ENCODE measurements around the gene NTRK2.

NTRK2 gene

GRCh38 chr9:84781458-84781857 is 111.9 kb downstream of the NTRK2 start (continued):
- TF ChIP-seq ZSCAN30 (tag by site-specific recombination; IDR thresholded peaks at IDR 0.05): no peak

GRCh38 chr9:84781931-84782866 is 112.7 kb downstream of the NTRK2 start:
- TF ChIP-seq ZNF174 (tag by site-specific recombination; IDR thresholded peaks at IDR 0.05) (no peak), RBAK (tag by site-specific recombination; IDR thresholded peaks at IDR 0.05) (no peak), KLF16 (tag by site-specific recombination; IDR thresholded peaks at IDR 0.05) (no peak), ELK4 (IDR thresholded peaks at IDR 0.05; ENCODE audit: borderline replicate concordance, low read depth, low read length) (no peak), ZNF2 (tag by site-specific recombination; IDR thresholded peaks at IDR 0.05) (no peak), ZNF623 (tag by site-specific recombination; IDR thresholded peaks at IDR 0.05) (no peak), HOXA7 (CRISPR knock-in tag; IDR thresholded peaks at IDR 0.05; ENCODE audit: borderline replicate concordance) (no peak), ZNF785 (tag by site-specific recombination; IDR thresholded peaks at IDR 0.05) (no peak)
- POLR2A ChIA-PET: interaction anchor here (0.7 kb wide), 2 partner anchors 50 to 141 kb away, joined by 3 to 4 read pairs; no protein-coding TSS in a partner anchor
- H3K9me3 ChIP-seq (ENCODE audit: control insufficient read depth, insufficient read depth, low read depth, low read length): no peaks in the 10 kb centered on the region
- CTCF ChIA-PET: interaction anchor here (0.6 to 6.2 kb wide), 23 partner anchors 8 to 1063 kb away, joined by 3 to 55 read pairs (median 3); no protein-coding TSS in a partner anchor
- no peaks in the 10 kb centered on the region for H3K36me3 ChIP-seq (ENCODE audit: control insufficient read depth in 2 of 2, insufficient read depth in 1 of 2, low read length in 2 of 2)
- no peaks in the 10 kb centered on the region for H3K4me1 ChIP-seq (ENCODE audit: control insufficient read depth, insufficient read depth, low read length)
- no peak overlapping the region for H3K27ac ChIP-seq (ENCODE audit: extremely low read depth, low read depth, low read length)
- H3K4me3 ChIP-seq (ENCODE audit: low read depth, low read length): no peak overlapping the region

GRCh38 chr9:84785792-84786547 is 116.4 kb downstream of the NTRK2 start:
- Histone ChIP-seq H3K4me1 (ENCODE audit: control insufficient read depth, insufficient read depth, low read length) (no peaks in the 10 kb centered on the region), H3K36me3 (ENCODE audit: control insufficient read depth in 2 of 2, insufficient read depth in 1 of 2, low read length in 2 of 2) (no peaks in the 10 kb centered on the region), H3K4me3 (ENCODE audit: low read depth, low read length) (no peak overlapping the region), H3K27ac (ENCODE audit: extremely low read depth, low read depth, low read length) (no peak overlapping the region), H3K9me3 (ENCODE audit: control insufficient read depth, insufficient read depth, low read depth, low read length) (no peaks in the 10 kb centered on the region)
- ChIA-PET CTCF (interaction anchor here (0.6 to 0.7 kb wide), 3 partner anchors 32 to 171 kb away, joined by 3 to 4 read pairs (median 3); no protein-coding TSS in a partner anchor), POLR2A (no interaction called here)
- TF ChIP-seq GLI2 (tag by site-specific recombination; IDR thresholded peaks at IDR 0.05; ENCODE audit: borderline replicate concordance, low read depth) (no peak), ZNF580 (tag by site-specific recombination; IDR thresholded peaks at IDR 0.05) (no peak), ZNF664 (tag by site-specific recombination; IDR thresholded peaks at IDR 0.05) (no peak), BCL11B (tag by site-specific recombination; IDR thresholded peaks at IDR 0.05; ENCODE audit: low read depth) (no peak), YY2 (tag by site-specific recombination; IDR thresholded peaks at IDR 0.05) (no peak), REPIN1 (tag by site-specific recombination; IDR thresholded peaks at IDR 0.05; ENCODE audit: low read depth) (no peak), PRDM4 (tag by site-specific recombination; IDR thresholded peaks at IDR 0.05) (no peak), MYNN (tag by site-specific recombination; IDR thresholded peaks at IDR 0.05; ENCODE audit: borderline replicate concordance) (no peak), ZBTB6 (tag by site-specific recombination; IDR thresholded peaks at IDR 0.05) (no peak), PATZ1 (tag by site-specific recombination; IDR thresholded peaks at IDR 0.05) (no peak), ZBTB26 (tag by site-specific recombination; optimal IDR thresholded peaks at IDR 0.05) (no peak), IKZF3 (tag by site-specific recombination; IDR thresholded peaks at IDR 0.05) (no peak), ZNF433 (tag by site-specific recombination; IDR thresholded peaks at IDR 0.05; ENCODE audit: low read depth) (no peak)

All from HEK293 (cell line).